ENCODE results near the gene TTC7B. TPM values are rescaled to one million over a fixed set of nuclear protein-coding genes. Genes with fewer than 3 reads are reported as not detected.

TTC7B gene
- total and polyA plus RNA-seq, 10 of the 15 experiments (the other 5 are each of a cell fraction or from before 2014, with no cell fraction given): under 0.01 to 1.1 (median 0.26) TPM; not detected in 2

DNA sequence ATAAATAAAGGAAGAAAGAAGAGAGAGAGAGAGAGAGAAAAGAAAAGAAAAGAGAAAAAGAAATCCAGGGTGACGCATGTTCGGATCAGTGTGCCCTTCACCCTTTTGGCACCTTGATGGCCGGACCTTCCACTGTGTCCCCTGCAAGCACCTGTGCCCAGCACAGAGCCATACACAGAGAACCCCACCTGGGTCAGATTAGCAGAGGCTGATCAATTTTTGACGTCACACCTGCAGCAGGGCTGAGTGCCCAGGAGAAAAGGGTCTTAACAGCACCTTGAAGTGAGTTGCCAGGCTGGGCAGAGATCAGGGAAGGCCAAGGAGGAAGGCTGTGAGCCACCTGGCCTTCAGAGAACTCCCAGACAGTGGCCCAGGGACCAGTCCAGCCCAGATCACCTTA is 305.0 kb downstream of the TTC7B start (continued):
- TF ChIP-seq, protein P1, sequence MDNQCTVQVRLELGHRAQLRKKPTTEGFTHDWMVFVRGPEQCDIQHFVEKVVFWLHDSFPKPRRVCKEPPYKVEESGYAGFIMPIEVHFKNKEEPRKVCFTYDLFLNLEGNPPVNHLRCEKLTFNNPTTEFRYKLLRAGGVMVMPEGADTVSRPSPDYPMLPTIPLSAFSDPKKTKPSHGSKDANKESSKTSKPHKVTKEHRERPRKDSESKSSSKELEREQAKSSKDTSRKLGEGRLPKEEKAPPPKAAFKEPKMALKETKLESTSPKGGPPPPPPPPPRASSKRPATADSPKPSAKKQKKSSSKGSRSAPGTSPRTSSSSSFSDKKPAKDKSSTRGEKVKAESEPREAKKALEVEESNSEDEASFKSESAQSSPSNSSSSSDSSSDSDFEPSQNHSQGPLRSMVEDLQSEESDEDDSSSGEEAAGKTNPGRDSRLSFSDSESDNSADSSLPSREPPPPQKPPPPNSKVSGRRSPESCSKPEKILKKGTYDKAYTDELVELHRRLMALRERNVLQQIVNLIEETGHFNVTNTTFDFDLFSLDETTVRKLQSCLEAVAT (IDR thresholded peaks at IDR 0.05): no peak
- TF ChIP-seq, protein P2, sequence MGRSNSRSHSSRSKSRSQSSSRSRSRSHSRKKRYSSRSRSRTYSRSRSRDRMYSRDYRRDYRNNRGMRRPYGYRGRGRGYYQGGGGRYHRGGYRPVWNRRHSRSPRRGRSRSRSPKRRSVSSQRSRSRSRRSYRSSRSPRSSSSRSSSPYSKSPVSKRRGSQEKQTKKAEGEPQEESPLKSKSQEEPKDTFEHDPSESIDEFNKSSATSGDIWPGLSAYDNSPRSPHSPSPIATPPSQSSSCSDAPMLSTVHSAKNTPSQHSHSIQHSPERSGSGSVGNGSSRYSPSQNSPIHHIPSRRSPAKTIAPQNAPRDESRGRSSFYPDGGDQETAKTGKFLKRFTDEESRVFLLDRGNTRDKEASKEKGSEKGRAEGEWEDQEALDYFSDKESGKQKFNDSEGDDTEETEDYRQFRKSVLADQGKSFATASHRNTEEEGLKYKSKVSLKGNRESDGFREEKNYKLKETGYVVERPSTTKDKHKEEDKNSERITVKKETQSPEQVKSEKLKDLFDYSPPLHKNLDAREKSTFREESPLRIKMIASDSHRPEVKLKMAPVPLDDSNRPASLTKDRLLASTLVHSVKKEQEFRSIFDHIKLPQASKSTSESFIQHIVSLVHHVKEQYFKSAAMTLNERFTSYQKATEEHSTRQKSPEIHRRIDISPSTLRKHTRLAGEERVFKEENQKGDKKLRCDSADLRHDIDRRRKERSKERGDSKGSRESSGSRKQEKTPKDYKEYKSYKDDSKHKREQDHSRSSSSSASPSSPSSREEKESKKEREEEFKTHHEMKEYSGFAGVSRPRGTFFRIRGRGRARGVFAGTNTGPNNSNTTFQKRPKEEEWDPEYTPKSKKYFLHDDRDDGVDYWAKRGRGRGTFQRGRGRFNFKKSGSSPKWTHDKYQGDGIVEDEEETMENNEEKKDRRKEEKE (IDR thresholded peaks at IDR 0.05): no peak
- TF ChIP-seq ZBED1 (IDR thresholded peaks at IDR 0.05; ENCODE audit: borderline replicate concordance) (no peak), NFYB (IDR thresholded peaks at IDR 0.05; ENCODE audit: insufficient read depth, low read depth, low read length) (no peak), POLR2AphosphoS2 (IDR thresholded peaks at IDR 0.05; ENCODE audit: low read depth, low read length) (no peak), EED (IDR thresholded peaks at IDR 0.05; ENCODE audit: low read depth) (no peak), CHD1 (IDR thresholded peaks at IDR 0.05; ENCODE audit: low read depth, low read length) (no peak), NR2C1 (IDR thresholded peaks at IDR 0.05) (no peak), POLR2A (IDR thresholded peaks at IDR 0.05; ENCODE audit: low read depth, low read length) (no peak), NFYA (IDR thresholded peaks at IDR 0.05; ENCODE audit: borderline replicate concordance, low read depth, low read length) (no peak), SMARCA5 (IDR thresholded peaks at IDR 0.05) (no peak), KAT2A (conservative IDR thresholded peaks at IDR 0.05; ENCODE audit: control insufficient read depth, low read depth, low read length) (no peak)
